HG03469 (cell line): ENCODE measurements around the gene MVP.
"Not testable (repeated sequence)": the region's sequence is repeated elsewhere in the genome, so short reads cannot be mapped to it uniquely, and the experiment has no call there.

Source experiments
- ATAC-seq: cut with Tn5 transposase; IDR thresholded peaks from one replicate; pipeline ENCODE4 v1.9.1; 2021; ENCODE audit warnings: mild to moderate bottlenecking, moderate library complexity, moderate number of reproducible peaks; ENCODE audit not compliant: unreplicated experiment

Gene MVP

DNA sequence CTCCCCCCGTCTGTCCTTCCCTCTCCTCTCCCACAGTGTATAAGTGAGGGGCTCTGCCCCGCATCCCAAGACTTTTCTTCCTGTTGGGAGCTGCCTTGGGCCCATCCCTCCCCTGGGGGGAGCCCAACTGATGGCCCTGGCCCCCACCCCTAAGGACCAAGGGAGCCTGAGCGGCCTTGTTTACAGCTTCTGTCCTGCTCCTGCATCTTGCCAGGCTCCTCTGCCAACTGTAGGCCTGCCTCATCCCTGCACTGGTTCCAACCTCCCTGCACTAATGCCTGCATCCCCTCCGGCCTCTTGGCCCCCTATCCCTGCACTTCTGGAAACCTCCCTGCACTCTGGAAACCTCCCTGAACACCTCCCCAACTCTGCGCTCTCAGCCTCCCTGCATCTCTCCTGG lies 5.7 kb upstream of the MVP start:
- no peak for ATAC-seq

- ATAC-seq = no peak
Measured at GRCh38 chr16:29815032-29815721, 5.1 kb upstream of the MVP start.

GRCh38 chr16:29815793-29816693 lies 4.2 kb upstream of the MVP start, which contains the start of gene PAGR1:
Gene PAGR1, plus strand, starts transcription at chr16:29816152. Its CDS starts 374 bp downstream, at chr16:29816526.
- ATAC-seq = peak; percentile 42

DNA sequence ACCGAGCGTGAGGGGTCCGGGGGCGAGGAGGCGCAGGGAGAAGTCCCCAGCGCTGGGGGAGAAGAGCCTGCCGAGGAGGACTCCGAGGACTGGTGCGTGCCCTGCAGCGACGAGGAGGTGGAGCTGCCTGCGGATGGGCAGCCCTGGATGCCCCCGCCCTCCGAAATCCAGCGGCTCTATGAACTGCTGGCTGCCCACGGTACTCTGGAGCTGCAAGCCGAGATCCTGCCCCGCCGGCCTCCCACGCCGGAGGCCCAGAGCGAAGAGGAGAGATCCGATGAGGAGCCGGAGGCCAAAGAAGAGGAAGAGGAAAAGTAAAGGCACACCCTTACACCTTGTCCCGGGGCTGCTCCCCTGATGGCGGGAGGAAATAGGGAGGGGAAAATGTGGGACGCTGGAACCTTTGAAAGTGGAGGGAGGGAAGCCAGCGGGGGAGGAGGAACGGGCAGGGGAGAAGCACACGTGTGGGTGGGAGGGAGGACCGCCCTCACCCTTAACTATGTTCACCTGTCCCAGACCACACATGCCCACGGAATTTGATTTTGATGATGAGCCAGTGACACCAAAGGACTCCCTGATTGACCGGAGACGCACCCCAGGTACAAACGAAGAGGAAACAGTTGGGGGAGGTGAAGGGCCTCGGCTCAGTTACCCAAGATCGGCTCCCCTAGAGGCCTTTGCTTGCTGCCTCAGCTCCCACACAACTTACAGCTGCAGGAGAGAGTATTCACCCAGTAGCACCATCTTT lies 3.4 kb upstream of the MVP start:
- ATAC-seq = peak; percentile 2

DNA sequence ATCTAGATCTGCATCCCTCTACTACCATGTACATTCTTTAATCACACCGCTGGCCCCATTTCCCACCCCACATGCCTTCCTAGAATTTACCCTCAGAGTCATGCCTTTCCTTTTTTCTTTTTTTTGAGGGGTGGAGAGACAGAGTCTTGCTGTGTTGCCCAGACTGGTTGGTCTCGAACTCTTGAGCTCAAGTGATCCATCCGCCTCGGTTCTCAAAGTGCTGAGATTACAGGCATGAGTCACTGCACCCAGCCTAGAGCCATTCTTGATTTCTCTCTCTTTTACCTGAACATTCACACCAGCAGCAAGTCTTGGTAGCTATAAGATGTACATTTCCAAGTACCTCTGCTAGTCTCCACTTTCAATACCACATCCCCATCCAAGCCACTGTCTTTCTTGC lies 2.2 kb upstream of the MVP start:
- ATAC-seq = no peak

GRCh38 chr16:29819506-29819905 lies 756 bp upstream of the MVP start:
- ATAC-seq = no peak

DNA sequence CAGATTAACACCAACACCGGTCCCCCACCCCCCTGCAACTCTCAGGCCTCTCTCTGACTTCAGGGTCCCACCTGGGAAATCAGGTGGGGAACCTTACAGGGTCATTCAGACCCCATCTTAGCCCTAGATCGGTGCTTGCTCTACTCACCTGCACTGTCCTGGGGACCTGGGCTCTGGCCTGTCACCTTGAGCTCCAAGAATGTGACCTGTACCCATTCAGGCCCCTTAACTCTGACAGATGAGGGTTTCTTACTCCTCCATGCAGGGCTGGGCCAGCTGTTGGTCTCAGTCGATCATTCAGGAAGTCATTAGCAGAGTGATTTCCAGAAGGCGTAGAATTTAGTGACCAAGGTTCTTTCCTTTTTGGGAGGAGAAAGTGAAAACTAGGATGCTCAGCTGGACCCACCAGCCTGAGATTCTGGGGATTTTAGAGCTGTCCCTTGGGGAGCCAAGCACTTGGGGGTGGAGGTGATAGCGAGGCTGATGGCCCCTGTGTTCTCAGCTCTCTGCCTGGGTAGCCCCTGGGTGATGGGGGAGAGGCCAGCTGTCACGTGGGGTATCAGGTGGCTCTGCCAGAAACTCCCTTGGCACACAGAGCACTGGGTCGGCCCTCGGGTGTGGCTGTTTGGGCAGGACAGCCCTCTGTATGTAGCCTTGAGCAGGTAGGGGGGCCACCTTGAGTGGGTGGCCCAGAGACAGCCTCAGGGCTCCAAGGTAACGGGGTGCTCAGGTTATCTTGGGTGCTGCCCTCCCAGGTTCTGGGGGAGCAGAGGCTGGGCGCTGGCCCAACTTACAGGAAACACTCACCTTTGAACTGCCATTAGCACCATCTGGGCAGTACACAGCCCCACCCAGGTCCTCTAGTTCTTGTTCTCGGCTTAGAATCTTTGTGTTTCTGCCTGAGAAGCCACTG lies 724 bp downstream of the MVP start:
- ATAC-seq = no peak

DNA sequence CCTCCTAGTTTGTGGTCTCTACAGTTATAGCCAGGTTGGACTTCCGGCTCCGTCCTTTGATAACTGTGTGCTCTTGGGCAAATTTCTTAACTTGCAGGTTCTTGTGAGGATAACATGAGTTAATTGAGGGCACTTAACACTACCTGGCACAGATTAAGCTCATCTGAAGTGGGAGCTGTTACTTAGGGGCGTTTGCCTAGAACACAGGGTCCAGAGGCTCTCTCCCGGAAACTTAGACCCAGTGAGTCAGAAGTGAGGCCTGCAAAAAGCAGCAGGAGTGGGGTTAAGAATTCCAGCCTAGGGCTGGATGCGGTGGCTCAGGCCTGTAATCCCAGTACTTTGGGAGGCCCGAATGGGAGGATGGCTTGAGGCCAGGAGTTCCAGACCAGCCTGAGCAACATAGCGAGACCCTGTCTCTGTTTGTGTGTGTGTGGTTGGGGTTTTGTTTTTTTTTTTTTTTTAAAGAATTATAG lies 1.4 kb downstream of the MVP start:
- ATAC-seq = no peak

DNA sequence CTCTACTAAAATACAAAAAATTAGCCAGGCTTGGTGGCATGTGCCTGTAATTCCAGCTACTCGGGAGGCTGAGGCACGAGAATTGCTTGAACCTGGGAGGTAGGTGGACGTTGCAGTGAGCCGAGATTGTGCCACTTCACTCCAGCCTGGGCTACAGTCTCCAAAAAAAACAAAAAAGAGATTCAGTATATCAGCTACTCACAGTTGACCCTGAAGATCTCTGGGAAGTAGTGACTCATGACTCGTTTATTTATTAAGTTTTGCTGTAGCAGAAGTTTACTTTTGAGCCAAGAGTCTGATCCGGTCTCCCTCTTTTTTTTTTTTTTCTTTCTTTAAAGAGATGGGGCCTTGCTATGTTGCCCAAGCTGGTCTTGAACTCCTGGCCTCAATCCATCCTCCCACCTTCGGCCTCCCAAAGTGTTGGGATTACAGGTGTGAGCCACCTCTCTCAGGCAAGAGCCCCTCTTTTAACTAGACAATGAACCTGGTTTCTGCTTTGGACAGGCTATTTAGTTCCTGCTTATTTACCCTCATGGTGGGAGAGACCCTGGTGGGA lies 4.4 kb downstream of the MVP start:
- no peak for ATAC-seq

GRCh38 chr16:29825145-29826044 lies 5.1 kb downstream of the MVP start:
- ATAC-seq = no peak

- no peak for ATAC-seq
Measured at GRCh38 chr16:29826342-29826695, 6.1 kb downstream of the MVP start.

DNA sequence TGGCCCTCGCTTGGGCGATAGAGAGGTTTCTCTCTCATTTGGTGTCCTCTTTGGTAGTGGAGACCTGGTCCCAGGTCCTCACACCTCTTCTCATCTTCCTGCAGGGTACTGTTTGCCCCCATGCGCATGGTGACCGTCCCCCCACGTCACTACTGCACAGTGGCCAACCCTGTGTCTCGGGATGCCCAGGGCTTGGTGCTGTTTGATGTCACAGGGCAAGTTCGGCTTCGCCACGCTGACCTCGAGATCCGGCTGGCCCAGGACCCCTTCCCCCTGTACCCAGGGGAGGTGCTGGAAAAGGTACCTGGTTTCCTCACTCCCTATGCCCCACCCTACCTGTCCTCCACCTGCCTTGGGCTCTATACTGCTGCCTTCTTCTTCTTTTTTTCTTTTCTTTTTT lies 10.5 kb downstream of the MVP start:
- no peak for ATAC-seq

DNA sequence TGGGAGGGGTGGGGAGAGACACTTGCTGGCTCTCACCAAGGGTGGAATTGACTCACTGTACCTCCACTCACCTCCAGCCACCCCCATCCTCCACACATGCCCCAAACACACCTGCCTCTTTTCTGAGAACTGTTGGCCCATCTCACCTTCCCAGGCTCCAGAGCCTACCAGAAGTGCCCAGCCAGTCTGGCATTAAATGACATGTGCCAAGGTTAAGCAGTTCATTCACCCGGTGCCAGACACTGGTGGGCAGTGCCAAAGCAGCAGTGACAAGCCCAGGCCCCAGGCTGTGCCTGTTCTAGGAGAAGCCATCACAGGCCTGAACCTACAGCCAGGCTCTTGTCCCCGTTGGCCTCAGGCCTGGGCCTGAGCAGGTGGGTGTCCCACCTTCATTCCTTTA lies 11.2 kb downstream of the MVP start:
- ATAC-seq = no peak

- not testable (repeated sequence) for ATAC-seq
Measured at GRCh38 chr16:29833219-29833618, 13.0 kb downstream of the MVP start.

DNA sequence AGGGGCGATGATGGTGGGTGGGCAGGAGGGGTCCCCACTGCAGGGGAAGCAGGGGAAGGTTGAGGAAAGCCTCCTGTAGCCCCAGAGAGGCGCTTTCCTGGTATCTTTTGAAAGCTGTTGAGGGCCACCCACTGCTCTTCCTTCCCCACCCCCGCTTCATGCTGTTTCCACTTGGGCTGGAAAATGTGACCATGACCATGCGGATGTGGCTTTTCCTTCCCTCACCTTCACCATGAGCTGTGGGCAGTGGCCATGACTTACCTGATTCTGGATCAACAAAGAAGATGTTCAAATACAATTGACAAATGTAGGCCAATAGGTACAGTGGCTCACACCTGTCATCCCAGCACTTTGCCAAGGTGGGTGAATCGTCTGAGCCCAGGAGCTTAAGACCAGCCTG lies 13.8 kb downstream of the MVP start:
- no peak for ATAC-seq

- no peak for ATAC-seq
Measured at GRCh38 chr16:29835926-29836325, 15.7 kb downstream of the MVP start.

DNA sequence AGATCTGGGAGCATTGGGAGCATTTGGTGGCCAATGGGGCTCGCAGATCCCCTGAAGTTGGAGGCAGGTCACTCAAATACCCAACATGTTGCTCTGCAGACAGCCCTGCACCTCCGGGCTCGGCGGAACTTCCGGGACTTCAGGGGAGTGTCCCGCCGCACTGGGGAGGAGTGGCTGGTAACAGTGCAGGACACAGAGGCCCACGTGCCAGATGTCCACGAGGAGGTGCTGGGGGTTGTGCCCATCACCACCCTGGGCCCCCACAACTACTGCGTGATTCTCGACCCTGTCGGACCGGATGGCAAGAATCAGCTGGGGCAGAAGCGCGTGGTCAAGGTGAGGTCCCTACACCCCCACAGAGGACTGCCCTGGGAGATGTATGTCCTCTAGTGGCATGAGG lies 16.4 kb downstream of the MVP start:
- ATAC-seq = no peak

GRCh38 chr16:29837841-29838240 lies 17.6 kb downstream of the MVP start:
- no peak for ATAC-seq

- ATAC-seq = no peak
Measured at GRCh38 chr16:29839822-29840221, 19.6 kb downstream of the MVP start.
